ENCODE data around the gene UEVLD. TPM values are rescaled to one million over a fixed set of nuclear protein-coding genes. Genes with fewer than 3 reads are reported as not detected.

The UEVLD gene
- total RNA-seq, 1 experiment from 2014 or later, result 26.7 TPM

GRCh38 chr11:18524248-18524647, 64.3 kb downstream of the UEVLD start:
- Histone ChIP-seq H3K4me3 (ENCODE audit: low read depth in 2 of 2, low read length in 2 of 2) (no peak overlapping the region), H3K4me1 (ENCODE audit: control insufficient read depth, insufficient read depth, low read length) (peaks cover 15% of the 10 kb centered on the region), H3K27ac (ENCODE audit: low read length) (no peak overlapping the region), H3K36me3 (ENCODE audit: control insufficient read depth, insufficient read depth, low read length) (no peaks in the 10 kb centered on the region; the same call in 1 of the 2 replicates), H3K27me3 (ENCODE audit: control insufficient read depth, insufficient read depth, low read length) (no peaks in the 10 kb centered on the region), H3K9me3 (ENCODE audit: control insufficient read depth, insufficient read depth, low read depth, low read length) (no peaks in the 10 kb centered on the region)
- ChIA-PET POLR2A (interaction anchor here (0.6 kb wide), 1 partner anchor 9 kb away, joined by 6 read pairs; no protein-coding TSS in a partner anchor), CTCF (no interaction called here)
- intact Hi-C loops (cut with micrococcal nuclease; ENCODE audit: unreplicated experiment), result no loop called here
- in situ Hi-C loops (cut with HindIII; ENCODE audit: low pct_unique_long_range_greater_than_20kb, low sequenced_read_pairs), result no loop called here
- TSS peak; percentile 54 for BruUV-seq (replicated peaks)
- no peak for DNase-seq (ENCODE audit: low read depth, low spot score)
- TF ChIP-seq SIN3A (IDR thresholded peaks at IDR 0.05; ENCODE audit: borderline replicate concordance, insufficient read depth, low read depth, low read length), result no peak
- TF ChIP-seq TCF7L2 (IDR thresholded peaks at IDR 0.05; ENCODE audit: low read depth, low read length), result no peak
- TF ChIP-seq, protein P1, sequence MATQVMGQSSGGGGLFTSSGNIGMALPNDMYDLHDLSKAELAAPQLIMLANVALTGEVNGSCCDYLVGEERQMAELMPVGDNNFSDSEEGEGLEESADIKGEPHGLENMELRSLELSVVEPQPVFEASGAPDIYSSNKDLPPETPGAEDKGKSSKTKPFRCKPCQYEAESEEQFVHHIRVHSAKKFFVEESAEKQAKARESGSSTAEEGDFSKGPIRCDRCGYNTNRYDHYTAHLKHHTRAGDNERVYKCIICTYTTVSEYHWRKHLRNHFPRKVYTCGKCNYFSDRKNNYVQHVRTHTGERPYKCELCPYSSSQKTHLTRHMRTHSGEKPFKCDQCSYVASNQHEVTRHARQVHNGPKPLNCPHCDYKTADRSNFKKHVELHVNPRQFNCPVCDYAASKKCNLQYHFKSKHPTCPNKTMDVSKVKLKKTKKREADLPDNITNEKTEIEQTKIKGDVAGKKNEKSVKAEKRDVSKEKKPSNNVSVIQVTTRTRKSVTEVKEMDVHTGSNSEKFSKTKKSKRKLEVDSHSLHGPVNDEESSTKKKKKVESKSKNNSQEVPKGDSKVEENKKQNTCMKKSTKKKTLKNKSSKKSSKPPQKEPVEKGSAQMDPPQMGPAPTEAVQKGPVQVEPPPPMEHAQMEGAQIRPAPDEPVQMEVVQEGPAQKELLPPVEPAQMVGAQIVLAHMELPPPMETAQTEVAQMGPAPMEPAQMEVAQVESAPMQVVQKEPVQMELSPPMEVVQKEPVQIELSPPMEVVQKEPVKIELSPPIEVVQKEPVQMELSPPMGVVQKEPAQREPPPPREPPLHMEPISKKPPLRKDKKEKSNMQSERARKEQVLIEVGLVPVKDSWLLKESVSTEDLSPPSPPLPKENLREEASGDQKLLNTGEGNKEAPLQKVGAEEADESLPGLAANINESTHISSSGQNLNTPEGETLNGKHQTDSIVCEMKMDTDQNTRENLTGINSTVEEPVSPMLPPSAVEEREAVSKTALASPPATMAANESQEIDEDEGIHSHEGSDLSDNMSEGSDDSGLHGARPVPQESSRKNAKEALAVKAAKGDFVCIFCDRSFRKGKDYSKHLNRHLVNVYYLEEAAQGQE (IDR thresholded peaks at IDR 0.05; ENCODE audit: insufficient read depth in 1 of 2, low read depth in 2 of 2, low read length in 1 of 2), result no peak
- TF ChIP-seq POLR2AphosphoS5 (IDR thresholded peaks at IDR 0.05; ENCODE audit: low read depth, low read length), result no peak
- TF ChIP-seq, protein P2, sequence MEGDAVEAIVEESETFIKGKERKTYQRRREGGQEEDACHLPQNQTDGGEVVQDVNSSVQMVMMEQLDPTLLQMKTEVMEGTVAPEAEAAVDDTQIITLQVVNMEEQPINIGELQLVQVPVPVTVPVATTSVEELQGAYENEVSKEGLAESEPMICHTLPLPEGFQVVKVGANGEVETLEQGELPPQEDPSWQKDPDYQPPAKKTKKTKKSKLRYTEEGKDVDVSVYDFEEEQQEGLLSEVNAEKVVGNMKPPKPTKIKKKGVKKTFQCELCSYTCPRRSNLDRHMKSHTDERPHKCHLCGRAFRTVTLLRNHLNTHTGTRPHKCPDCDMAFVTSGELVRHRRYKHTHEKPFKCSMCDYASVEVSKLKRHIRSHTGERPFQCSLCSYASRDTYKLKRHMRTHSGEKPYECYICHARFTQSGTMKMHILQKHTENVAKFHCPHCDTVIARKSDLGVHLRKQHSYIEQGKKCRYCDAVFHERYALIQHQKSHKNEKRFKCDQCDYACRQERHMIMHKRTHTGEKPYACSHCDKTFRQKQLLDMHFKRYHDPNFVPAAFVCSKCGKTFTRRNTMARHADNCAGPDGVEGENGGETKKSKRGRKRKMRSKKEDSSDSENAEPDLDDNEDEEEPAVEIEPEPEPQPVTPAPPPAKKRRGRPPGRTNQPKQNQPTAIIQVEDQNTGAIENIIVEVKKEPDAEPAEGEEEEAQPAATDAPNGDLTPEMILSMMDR (IDR thresholded peaks at IDR 0.05), result no peak
- ATAC-seq, result no peak

GRCh38 chr11:18523084-18523483, 65.5 kb downstream of the UEVLD start:
- no peak for ATAC-seq
- CTCF ChIA-PET, result interaction anchor here (0.6 kb wide), 1 partner anchor 283 kb away, joined by 3 read pairs; no protein-coding TSS in a partner anchor

More at GRCh38 chr11:18523084-18523483, 65.5 kb downstream of the UEVLD start:
- in situ Hi-C loops (cut with HindIII; ENCODE audit: low pct_unique_long_range_greater_than_20kb, low sequenced_read_pairs) (no loop called here), intact Hi-C loops (cut with micrococcal nuclease; ENCODE audit: unreplicated experiment) (no loop called here)
- Histone ChIP-seq H3K4me1 (ENCODE audit: control insufficient read depth, insufficient read depth, low read length) (peaks cover 15% of the 10 kb centered on the region), H3K36me3 (ENCODE audit: control insufficient read depth, insufficient read depth, low read length) (no peaks in the 10 kb centered on the region; the same call in 1 of the 2 replicates), H3K4me3 (ENCODE audit: low read depth in 2 of 2, low read length in 2 of 2) (no peak overlapping the region), H3K27me3 (ENCODE audit: control insufficient read depth, insufficient read depth, low read length) (no peaks in the 10 kb centered on the region), H3K9me3 (ENCODE audit: control insufficient read depth, insufficient read depth, low read depth, low read length) (no peaks in the 10 kb centered on the region), H3K27ac (ENCODE audit: low read length) (no peak overlapping the region)
- DNase-seq (ENCODE audit: low read depth, low spot score), result no peak
- no peak for TF ChIP-seq POLR2AphosphoS5 (IDR thresholded peaks at IDR 0.05; ENCODE audit: low read depth, low read length)
- no peak for TF ChIP-seq SIN3A (IDR thresholded peaks at IDR 0.05; ENCODE audit: borderline replicate concordance, insufficient read depth, low read depth, low read length)
- TF ChIP-seq, protein P2 (IDR thresholded peaks at IDR 0.05), result no peak
- TF ChIP-seq TCF7L2 (IDR thresholded peaks at IDR 0.05; ENCODE audit: low read depth, low read length), result no peak
- TF ChIP-seq, protein P1 (IDR thresholded peaks at IDR 0.05; ENCODE audit: insufficient read depth in 1 of 2, low read depth in 2 of 2, low read length in 1 of 2), result no peak
- POLR2A ChIA-PET, result interaction anchor here (0.6 kb wide), 1 partner anchor 72 kb away, joined by 3 read pairs; no protein-coding TSS in a partner anchor
- BruUV-seq (replicated peaks), result no TSS peak

Measured in Panc1 (cell line).